Osteoblast (primary cell): ENCODE measurements around the gene HORMAD2. TPM values are rescaled to one million over a fixed set of nuclear protein-coding genes. Genes with fewer than 3 reads are reported as not detected.
"Not testable (repeated sequence)": the region's sequence is repeated elsewhere in the genome, so short reads cannot be mapped to it uniquely, and the experiment has no call there.

Experiments used
- DNase-seq: peaks from one replicate; pipeline ENCODE4 v3.0.0; 2011; ENCODE audit warnings: low spot score, mixed read lengths; ENCODE audit not compliant: insufficient read length; ENCODE audit errors: missing footprints
- H2AFZ ChIP-seq: 2 replicates; pipeline ENCODE4 v1.6.0; 2011; ENCODE audit warnings: mild to moderate bottlenecking, low read length
- H3K27ac ChIP-seq: 2 replicates; pipeline ENCODE4 v1.5.1; 2011; ENCODE audit warnings: mild to moderate bottlenecking, low read depth, low read length, moderate library complexity
- H3K27me3 ChIP-seq: 2 replicates; pipeline ENCODE4 v1.6.0; 2012; ENCODE audit warnings: mild to moderate bottlenecking, control low read depth, inconsistent platforms, low read length, moderate library complexity; ENCODE audit not compliant: insufficient read depth
- H3K36me3 ChIP-seq: 2 replicates; pipeline ENCODE4 v1.5.1; 2011; ENCODE audit warnings: mild to moderate bottlenecking, low read length, control low read depth, moderate library complexity; ENCODE audit not compliant: insufficient read depth
- H3K4me1 ChIP-seq: 2 replicates; pipeline ENCODE4 v1.5.1; 2011; ENCODE audit warnings: mild to moderate bottlenecking, low read length, control low read depth, moderate library complexity; ENCODE audit not compliant: insufficient read depth
- H3K4me2 ChIP-seq: 2 replicates; pipeline ENCODE4 v1.6.0; 2011; ENCODE audit warnings: mild to moderate bottlenecking, low read length; ENCODE audit not compliant: insufficient read depth
- H3K4me3 ChIP-seq: fragments of 200-600 bp; sonication (generic); 3 replicates; pipeline ENCODE4 v1.5.1; 2012; ENCODE audit warnings: mild to moderate bottlenecking, low read length, inconsistent platforms; ENCODE audit not compliant: insufficient read depth
- H3K79me2 ChIP-seq: 2 replicates; pipeline ENCODE4 v1.6.0; 2012; ENCODE audit warnings: mild to moderate bottlenecking, low read length, control low read depth, inconsistent platforms; ENCODE audit not compliant: insufficient read depth
- H3K9me3 ChIP-seq: 2 replicates; pipeline ENCODE4 v1.5.1; 2011; ENCODE audit warnings: low read depth, low read length, control low read depth
- H4K20me1 ChIP-seq: 2 replicates; pipeline ENCODE4 v1.6.0; 2012; ENCODE audit warnings: mild to moderate bottlenecking, low read length, control low read depth; ENCODE audit not compliant: insufficient read depth
- CTCF ChIP-seq: IDR thresholded peaks from 2 replicates; pipeline ENCODE4 v1.5.1; 2011; ENCODE audit warnings: mild to moderate bottlenecking, low read depth, low read length, moderate library complexity; ENCODE audit errors: extremely low read depth
- total RNA-seq: library from RNA; depleted of rRNA; stranded (reverse); fragments of >200 nt; gene quantifications from 2 replicates; pipeline ENCODE4 v1.2.3, GENCODE V29; 2012

Gene HORMAD2
- total RNA-seq, 1 donor = under 0.01 TPM

DNA sequence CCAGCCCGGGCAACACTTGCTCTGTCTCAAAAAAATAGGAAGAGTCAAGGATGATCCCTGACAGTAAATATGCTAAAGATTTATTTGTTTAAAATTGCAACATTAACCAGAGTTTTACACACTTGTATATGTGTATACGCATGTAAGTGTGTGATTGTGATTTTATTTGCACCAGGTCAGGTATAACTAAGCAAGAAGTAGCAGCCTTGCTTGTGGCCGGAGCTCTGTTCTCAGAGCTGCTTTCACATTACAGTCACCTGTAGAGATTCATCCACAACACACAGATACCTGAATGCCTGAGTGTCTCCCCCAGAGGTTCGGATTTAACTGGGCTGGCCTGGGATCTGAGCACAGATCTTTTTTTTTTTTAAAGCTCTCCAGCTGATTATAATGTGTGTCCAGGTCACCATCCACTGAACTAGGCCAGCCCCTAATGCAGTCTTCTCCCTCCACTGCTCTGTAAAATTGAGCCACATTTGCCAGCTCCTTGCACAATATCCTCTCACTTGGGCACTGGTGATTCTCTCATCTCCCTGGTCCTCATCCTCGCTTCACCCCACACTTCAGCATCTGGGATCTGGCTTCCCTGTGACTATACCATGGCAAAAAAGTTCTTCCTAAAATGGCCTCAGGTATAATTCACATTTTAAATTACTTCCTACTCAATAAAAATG, 118.0 kb downstream of the HORMAD2 start:
- no peak for DNase-seq

GRCh38 chr22:30198921-30199320, 118.7 kb downstream of the HORMAD2 start:
- Histone ChIP-seq H3K4me3 (no peak overlapping the region), H3K27ac (peak overlapping the region; percentile 100), H3K27me3 (no peaks in the 10 kb centered on the region), H2AFZ (no peak overlapping the region), H4K20me1 (no peaks in the 10 kb centered on the region), H3K4me2 (no peak overlapping the region), H3K4me1 (peaks cover 28% of the 10 kb centered on the region), H3K79me2 (no peaks in the 10 kb centered on the region), H3K36me3 (no peaks in the 10 kb centered on the region), H3K9me3 (no peaks in the 10 kb centered on the region)
- TF ChIP-seq CTCF = no peak
- DNase-seq = no peak

More for the DNA sequence above, 118.0 kb downstream of the HORMAD2 start:
- no peak overlapping the region for H2AFZ ChIP-seq
- H3K27me3 ChIP-seq = no peaks in the 10 kb centered on the region
- TF ChIP-seq CTCF = no peak
- no peaks in the 10 kb centered on the region for H3K36me3 ChIP-seq
- H3K4me2 ChIP-seq = no peak overlapping the region
- no peaks in the 10 kb centered on the region for H4K20me1 ChIP-seq
- H3K9me3 ChIP-seq = no peaks in the 10 kb centered on the region
- H3K4me3 ChIP-seq = no peak overlapping the region
- peaks cover 27% of the 10 kb centered on the region for H3K4me1 ChIP-seq
- H3K27ac ChIP-seq = peak overlapping the region; percentile 100
- no peaks in the 10 kb centered on the region for H3K79me2 ChIP-seq

DNA sequence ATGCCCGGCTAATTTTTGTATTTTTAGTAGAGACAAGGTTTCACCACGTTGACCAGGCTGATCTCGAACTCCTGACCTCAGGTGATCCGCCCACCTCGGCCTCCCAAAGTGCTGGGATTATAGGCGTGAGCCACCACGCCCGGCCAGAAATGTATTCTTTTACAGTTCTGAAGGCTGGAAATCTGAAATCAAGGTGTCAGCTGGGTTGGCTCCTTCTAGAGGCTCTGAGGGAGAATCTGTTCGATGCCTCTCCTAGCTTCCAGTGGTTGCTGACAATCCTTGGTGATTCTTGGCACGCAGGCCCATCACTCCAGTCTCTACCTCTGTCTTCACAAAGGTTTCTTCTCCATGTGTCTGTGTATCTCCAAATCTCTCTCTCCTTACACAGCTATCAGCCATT, 120.6 kb downstream of the HORMAD2 start:
- H3K36me3 ChIP-seq, H3K9me3 ChIP-seq, DNase-seq, H2AFZ ChIP-seq, H3K4me3 ChIP-seq, H3K4me2 ChIP-seq, H4K20me1 ChIP-seq, H3K27me3 ChIP-seq, H3K79me2 ChIP-seq: not testable (repeated sequence)
- Histone ChIP-seq H3K27ac (peak overlapping the region; percentile 50), H3K4me1 (peaks cover 29% of the 10 kb centered on the region)

DNA sequence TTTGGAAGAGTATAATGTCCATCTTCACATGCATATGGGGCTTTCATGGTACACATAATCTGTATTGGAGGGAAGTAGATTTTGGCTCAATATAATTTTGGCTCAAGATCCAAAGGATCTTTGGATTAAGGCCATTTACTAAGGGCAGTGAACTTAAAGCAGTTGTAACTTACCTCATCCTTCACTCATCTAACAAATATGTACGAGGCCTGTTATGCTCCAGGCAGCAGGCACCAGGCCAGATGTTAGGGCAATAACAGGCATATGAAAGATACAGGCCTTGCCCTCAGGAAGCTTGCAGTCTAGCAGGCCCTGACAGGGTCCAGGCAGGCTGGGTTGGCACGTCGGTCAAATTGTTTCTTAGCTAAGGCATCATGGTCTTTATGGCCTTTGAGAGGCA, 121.7 kb downstream of the HORMAD2 start:
- no peak overlapping the region for H2AFZ ChIP-seq
- TF ChIP-seq CTCF = no peak
- peak; percentile 87 for DNase-seq

More for the DNA sequence above, 121.7 kb downstream of the HORMAD2 start:
- H3K9me3 ChIP-seq = no peaks in the 10 kb centered on the region
- H3K79me2 ChIP-seq = no peaks in the 10 kb centered on the region
- H3K27me3 ChIP-seq = no peaks in the 10 kb centered on the region
- H3K4me3 ChIP-seq = no peak overlapping the region
- H3K4me1 ChIP-seq = peaks cover 34% of the 10 kb centered on the region
- H4K20me1 ChIP-seq = no peaks in the 10 kb centered on the region
- no peaks in the 10 kb centered on the region for H3K36me3 ChIP-seq
- no peak overlapping the region for H3K4me2 ChIP-seq
- H3K27ac ChIP-seq = peak overlapping the region; percentile 80
